HEK293 (cell line): ENCODE results near the gene STARD9.

Experiments
- CTCF ChIP-seq: fragments of 450-650 bp; formaldehyde crosslinking; IDR thresholded peaks from 2 replicates; pipeline ENCODE4 v1.5.1; 2016; ENCODE audit warnings: missing biosample characterization, missing genetic modification characterization
- GLIS1 ChIP-seq: fragments of 450-650 bp; formaldehyde crosslinking; IDR thresholded peaks from 2 replicates; pipeline ENCODE4 v1.5.1; 2016; ENCODE audit warnings: missing biosample characterization, missing genetic modification characterization
- RBAK ChIP-seq: fragments of 450-650 bp; formaldehyde crosslinking; IDR thresholded peaks from 2 replicates; pipeline ENCODE4 v1.5.1; 2016; ENCODE audit warnings: missing biosample characterization, missing genetic modification characterization
- ZNF449 ChIP-seq: fragments of 450-650 bp; formaldehyde crosslinking; IDR thresholded peaks from 2 replicates; pipeline ENCODE4 v1.5.1; 2017; ENCODE audit warnings: missing biosample characterization, mild to moderate bottlenecking, missing genetic modification characterization, moderate library complexity
- ZNF501 ChIP-seq: fragments of 450-650 bp; formaldehyde crosslinking; IDR thresholded peaks from 2 replicates; pipeline ENCODE4 v1.5.1; 2016; ENCODE audit warnings: missing biosample characterization, missing genetic modification characterization
- ZNF654 ChIP-seq: fragments of 450-650 bp; formaldehyde crosslinking; IDR thresholded peaks from 2 replicates; pipeline ENCODE4 v1.5.1; 2016; ENCODE audit warnings: low read depth, missing biosample characterization, missing genetic modification characterization
- TF ChIP-seq, protein P1 (sequence below): fragments of 450-650 bp; formaldehyde crosslinking; IDR thresholded peaks from 2 replicates; pipeline ENCODE4 v1.5.1; 2016; ENCODE audit warnings: missing biosample characterization, missing genetic modification characterization, borderline replicate concordance
- TF ChIP-seq, protein P2 (sequence below): fragments of 450-650 bp; formaldehyde crosslinking; IDR thresholded peaks from 2 replicates; pipeline ENCODE4 v1.5.1; 2016; ENCODE audit warnings: missing biosample characterization, missing genetic modification characterization

DNA sequence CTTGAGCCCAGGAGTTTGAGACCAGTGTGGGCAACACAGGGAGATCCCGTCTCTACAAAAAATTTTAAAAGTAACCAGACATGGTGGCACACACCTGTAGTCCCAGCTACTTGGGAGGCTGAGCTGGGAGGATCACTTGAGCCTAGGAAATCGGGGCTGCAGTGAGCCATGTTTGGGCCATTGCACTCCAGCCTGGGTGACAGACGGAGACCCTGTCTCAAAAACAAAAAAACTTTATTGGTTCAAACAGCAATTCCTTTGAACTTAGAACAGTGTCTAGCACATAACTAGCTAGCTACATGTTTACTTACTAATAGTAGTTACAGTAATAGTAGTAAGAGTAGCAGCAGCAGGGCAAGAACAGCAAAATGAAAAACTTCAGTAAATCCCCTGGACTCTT lies 16.7 kb upstream of the STARD9 start:
- TF ChIP-seq, protein P1, sequence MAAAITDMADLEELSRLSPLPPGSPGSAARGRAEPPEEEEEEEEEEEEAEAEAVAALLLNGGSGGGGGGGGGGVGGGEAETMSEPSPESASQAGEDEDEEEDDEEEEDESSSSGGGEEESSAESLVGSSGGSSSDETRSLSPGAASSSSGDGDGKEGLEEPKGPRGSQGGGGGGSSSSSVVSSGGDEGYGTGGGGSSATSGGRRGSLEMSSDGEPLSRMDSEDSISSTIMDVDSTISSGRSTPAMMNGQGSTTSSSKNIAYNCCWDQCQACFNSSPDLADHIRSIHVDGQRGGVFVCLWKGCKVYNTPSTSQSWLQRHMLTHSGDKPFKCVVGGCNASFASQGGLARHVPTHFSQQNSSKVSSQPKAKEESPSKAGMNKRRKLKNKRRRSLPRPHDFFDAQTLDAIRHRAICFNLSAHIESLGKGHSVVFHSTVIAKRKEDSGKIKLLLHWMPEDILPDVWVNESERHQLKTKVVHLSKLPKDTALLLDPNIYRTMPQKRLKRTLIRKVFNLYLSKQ: no peak
- TF ChIP-seq CTCF: no peak
- TF ChIP-seq, protein P2, sequence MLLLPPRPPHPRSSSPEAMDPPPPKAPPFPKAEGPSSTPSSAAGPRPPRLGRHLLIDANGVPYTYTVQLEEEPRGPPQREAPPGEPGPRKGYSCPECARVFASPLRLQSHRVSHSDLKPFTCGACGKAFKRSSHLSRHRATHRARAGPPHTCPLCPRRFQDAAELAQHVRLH (tag by site-specific recombination): no peak
- TF ChIP-seq GLIS1: no peak
- no peak for TF ChIP-seq ZNF449 (tag by site-specific recombination)
- TF ChIP-seq ZNF654: no peak
- TF ChIP-seq ZNF501 (tag by site-specific recombination): no peak
- no peak for TF ChIP-seq RBAK (tag by site-specific recombination)
